WTC11 (cell line): ENCODE measurements around the gene ETV6. TPM values are rescaled to one million over a fixed set of nuclear protein-coding genes. Genes with fewer than 3 reads are reported as not detected.

Source experiments
- ATAC-seq: fragments of 200-7000 bp; cut with Tn5 transposase; 2 replicates; pipeline ENCODE4 v1.10.0; 2021; ENCODE audit warnings: mild to moderate bottlenecking, moderate library complexity
- CTCF ChIA-PET: fragments of 300-600 bp; sonication (Branson Sonifier 250); formaldehyde crosslinking; loops from one replicate; lab custom pipeline; 2021; ENCODE audit warnings: antibody characterized with exemption; lab: Charles Lee
- POLR2A ChIA-PET: fragments of 350-600 bp; sonication (Branson Sonifier 250); formaldehyde crosslinking; loops from one replicate; lab custom pipeline; 2021; ENCODE audit warnings: antibody characterized with exemption; lab: Charles Lee
- DNase-seq: peaks from one replicate; pipeline ENCODE4 v3.0.0; 2021; ENCODE audit warnings: low spot score
- H3K27ac Mint-ChIP-seq: 2 replicates; pipeline ENCODE4 v1.8.0; 2021; ENCODE audit warnings: mixed read lengths
- H3K27me3 Mint-ChIP-seq: 2 replicates; pipeline ENCODE4 v1.8.0; 2021; ENCODE audit warnings: low read depth, mild to moderate bottlenecking, moderate library complexity, mixed read lengths
- H3K36me3 Mint-ChIP-seq: 2 replicates; pipeline ENCODE4 v1.8.0; 2021; ENCODE audit warnings: mixed read lengths
- H3K4me1 Mint-ChIP-seq: 2 replicates; pipeline ENCODE4 v1.8.0; 2022; ENCODE audit warnings: mixed read lengths
- H3K4me3 Mint-ChIP-seq: 2 replicates; pipeline ENCODE4 v1.8.0; 2021; ENCODE audit warnings: mild to moderate bottlenecking, moderate library complexity, mixed read lengths
- H3K9me3 Mint-ChIP-seq: 2 replicates; pipeline ENCODE4 v1.8.0; 2021; ENCODE audit warnings: mixed read lengths
- CREB1 ChIP-seq: sonication (generic); formaldehyde crosslinking; IDR thresholded peaks from 2 replicates; pipeline ENCODE4 v1.8.0; 2023; ENCODE audit warnings: mild to moderate bottlenecking, missing genetic modification reagents
- CREM ChIP-seq: sonication (generic); formaldehyde crosslinking; IDR thresholded peaks from 2 replicates; pipeline ENCODE4 v1.8.1; 2022; ENCODE audit warnings: mild to moderate bottlenecking, missing genetic modification reagents, moderate library complexity
- E2F1 ChIP-seq: sonication (generic); formaldehyde crosslinking; IDR thresholded peaks from 2 replicates; pipeline ENCODE4 v1.8.0; 2022; ENCODE audit warnings: mild to moderate bottlenecking, missing genetic modification reagents
- ERG ChIP-seq: fragments of 250-450 bp; sonication (Bioruptor Pico); IDR thresholded peaks from 2 replicates; pipeline ENCODE4 v1.8.0; 2021; ENCODE audit warnings: mild to moderate bottlenecking
- GTF2I ChIP-seq: fragments of 250-450 bp; sonication (Bioruptor Pico); conservative IDR thresholded peaks from 2 replicates; pipeline ENCODE4 v1.4.0; 2021; ENCODE audit warnings: mild to moderate bottlenecking
- HMGXB4 ChIP-seq: sonication (generic); formaldehyde crosslinking; IDR thresholded peaks from 2 replicates; pipeline ENCODE4 v1.8.1; 2023; ENCODE audit warnings: mild to moderate bottlenecking, moderate library complexity, missing genetic modification reagents
- IRF2 ChIP-seq: sonication (generic); formaldehyde crosslinking; IDR thresholded peaks from 2 replicates; pipeline ENCODE4 v1.8.0; 2022; ENCODE audit warnings: low read depth, missing genetic modification reagents, borderline replicate concordance
- JUN ChIP-seq: sonication (generic); formaldehyde crosslinking; IDR thresholded peaks from 2 replicates; pipeline ENCODE4 v1.8.0; 2023; ENCODE audit warnings: mild to moderate bottlenecking, missing genetic modification reagents
- KAT7 ChIP-seq: sonication (generic); formaldehyde crosslinking; IDR thresholded peaks from 2 replicates; pipeline ENCODE4 v1.8.1; 2023; ENCODE audit warnings: missing genetic modification reagents, mild to moderate bottlenecking, borderline replicate concordance
- MXD4 ChIP-seq: fragments of 250-450 bp; sonication (Bioruptor Pico); IDR thresholded peaks from 2 replicates; pipeline ENCODE4 v1.8.0; 2021; ENCODE audit warnings: mild to moderate bottlenecking, moderate library complexity, borderline replicate concordance
- NR1H2 ChIP-seq: sonication (generic); formaldehyde crosslinking; IDR thresholded peaks from 2 replicates; pipeline ENCODE4 v1.9.0; 2021; ENCODE audit warnings: mild to moderate bottlenecking, moderate library complexity, missing genetic modification reagents
- RORB ChIP-seq: fragments of 250-450 bp; sonication (Bioruptor Pico); IDR thresholded peaks from 2 replicates; pipeline ENCODE4 v1.9.0; 2021; ENCODE audit warnings: mild to moderate bottlenecking
- TP53 ChIP-seq: sonication (generic); formaldehyde crosslinking; IDR thresholded peaks from 2 replicates; pipeline ENCODE4 v1.8.1; 2023; ENCODE audit warnings: mild to moderate bottlenecking, missing genetic modification reagents
- ZNF121 ChIP-seq: sonication (generic); formaldehyde crosslinking; IDR thresholded peaks from 2 replicates; pipeline ENCODE4 v1.8.0; 2023; ENCODE audit warnings: missing genetic modification reagents
- ZNF317 ChIP-seq: sonication (generic); formaldehyde crosslinking; IDR thresholded peaks from 2 replicates; pipeline ENCODE4 v1.8.1; 2023; ENCODE audit warnings: low read depth, mild to moderate bottlenecking, moderate library complexity, missing genetic modification reagents, borderline replicate concordance
- ZNF396 ChIP-seq: fragments of 250-450 bp; sonication (Bioruptor Pico); IDR thresholded peaks from 2 replicates; pipeline ENCODE4 v1.8.0; 2021; ENCODE audit warnings: mild to moderate bottlenecking, moderate library complexity, borderline replicate concordance
- ZNF512 ChIP-seq: sonication (generic); formaldehyde crosslinking; IDR thresholded peaks from 2 replicates; pipeline ENCODE4 v1.8.1; 2022; ENCODE audit warnings: missing genetic modification reagents, borderline replicate concordance
- ZNF532 ChIP-seq: fragments of 250-450 bp; sonication (Bioruptor Pico); IDR thresholded peaks from 2 replicates; pipeline ENCODE4 v1.9.0; 2021; ENCODE audit warnings: mild to moderate bottlenecking, borderline replicate concordance
- total RNA-seq: library from RNA; stranded (reverse); gene quantifications from 3 replicates; pipeline ENCODE4 v1.2.3, GENCODE V29; 2021

Gene ETV6
- total RNA-seq, 1 experiment from 2014 or later = 23.5 TPM

GRCh38 chr12:11885261-11886038 lies 236.0 kb downstream of the ETV6 start (continued):
- TF ChIP-seq JUN (CRISPR knock-in tag) (no peak), IRF2 (CRISPR knock-in tag) (no peak), ZNF317 (CRISPR knock-in tag) (no peak)

GRCh38 chr12:11886339-11886738 lies 236.9 kb downstream of the ETV6 start:
- TF ChIP-seq MXD4 (CRISPR knock-in tag) (no peak), ERG (CRISPR knock-in tag) (no peak), CREB1 (CRISPR knock-in tag) (no peak), NR1H2 (no peak), GTF2I (no peak), HMGXB4 (CRISPR knock-in tag) (no peak), ZNF396 (no peak), E2F1 (CRISPR knock-in tag) (no peak), CREM (CRISPR knock-in tag) (no peak), KAT7 (CRISPR knock-in tag) (no peak), ZNF512 (CRISPR knock-in tag) (no peak), ZNF121 (CRISPR knock-in tag) (no peak), TP53 (CRISPR knock-in tag) (no peak), IRF2 (CRISPR knock-in tag) (no peak), RORB (no peak), ZNF532 (CRISPR knock-in tag) (no peak)
- TF ChIP-seq, all 79 proteins: peak for 0
- Mint-ChIP-seq H3K27ac (no peak overlapping the region), H3K4me1 (peaks cover 11% of the 10 kb centered on the region), H3K9me3 (no peaks in the 10 kb centered on the region), H3K27me3 (no peaks in the 10 kb centered on the region), H3K4me3 (no peak overlapping the region), H3K36me3 (peaks cover 28% of the 10 kb centered on the region)
- POLR2A ChIA-PET = no interaction called here
- no peak for ATAC-seq
- CTCF ChIA-PET = interaction anchor here (1.2 kb wide), 1 partner anchor 147 kb away, joined by 4 read pairs; no protein-coding TSS in a partner anchor
- DNase-seq = no peak
